HepG2 (cell line): ENCODE data around the gene SPRYD3. TPM values are rescaled to one million over a fixed set of nuclear protein-coding genes. Genes with fewer than 3 reads are reported as not detected.

Experiments
- ATF7 ChIP-seq, 2 experiments: fragments of 450-650 bp in 1 of 2; sonication (generic) in 1 of 2; formaldehyde crosslinking in 1 of 2; IDR thresholded peaks; 2 replicates each; pipeline versions ENCODE4 v1.4.0 to v1.6.1; 2016 to 2020; ENCODE audit warnings: antibody characterized with exemption in 1 of 2, mild to moderate bottlenecking in 1 of 2, missing genetic modification reagents in 1 of 2
- BCL6 ChIP-seq: IDR thresholded peaks from 2 replicates; pipeline ENCODE4 v1.6.1; 2016; ENCODE audit warnings: missing genetic modification reagents, missing compliant biosample characterization
- CREM ChIP-seq, 2 experiments: sonication (generic) in 1 of 2; formaldehyde crosslinking in 1 of 2; IDR thresholded peaks; 2 replicates each; pipeline versions ENCODE4 v1.4.0 to v1.6.1; 2016 to 2020; ENCODE audit warnings: antibody characterized with exemption in 1 of 2, mild to moderate bottlenecking in 1 of 2, missing genetic modification reagents in 1 of 2
- HES4 ChIP-seq: sonication (generic); formaldehyde crosslinking; IDR thresholded peaks from 2 replicates; pipeline ENCODE4 v1.9.0; 2021; ENCODE audit warnings: mild to moderate bottlenecking, missing genetic modification reagents, borderline replicate concordance
- NCOA2 ChIP-seq: sonication (generic); formaldehyde crosslinking; IDR thresholded peaks from 2 replicates; pipeline ENCODE4 v1.8.0; 2022; ENCODE audit warnings: inconsistent platforms
- NFKBIZ ChIP-seq: IDR thresholded peaks from 2 replicates; pipeline ENCODE4 v1.6.1; 2018; ENCODE audit warnings: missing genetic modification reagents, missing compliant biosample characterization
- PHF20 ChIP-seq: sonication (generic); formaldehyde crosslinking; IDR thresholded peaks from 2 replicates; pipeline ENCODE4 v1.5.0; 2020; ENCODE audit warnings: mild to moderate bottlenecking, missing genetic modification reagents
- RXRA ChIP-seq: sonication (generic); formaldehyde crosslinking; IDR thresholded peaks from 2 replicates; pipeline ENCODE4 v1.5.1; 2020; ENCODE audit warnings: missing genetic modification reagents
- ZBTB7A ChIP-seq: sonication (generic); formaldehyde crosslinking; IDR thresholded peaks from 2 replicates; pipeline ENCODE4 v1.8.0; 2022; ENCODE audit warnings: mild to moderate bottlenecking, missing genetic modification reagents
- ZBTB7B ChIP-seq: sonication (generic); formaldehyde crosslinking; IDR thresholded peaks from 2 replicates; pipeline ENCODE4 v1.4.0; 2020; ENCODE audit warnings: missing genetic modification reagents
- ZNF652 ChIP-seq: IDR thresholded peaks from 2 replicates; pipeline ENCODE4 v1.6.1; 2016; ENCODE audit warnings: low read depth, borderline replicate concordance
- polyA plus RNA-seq, 8 experiments: library from polyadenylated mRNA; depleted of rRNA in 3 of 8; stranded (reverse) in 7 of 8; unstranded in 1 of 8; fragments of >200 nt; fragmentation: Illumina TruSeq in 4 of 8; extraction: Trizol in 4 of 8; gene quantifications; 2 replicates each; pipeline versions ENCODE4 v1.2.1 to v1.2.3, GENCODE V29; 2011 to 2016; ENCODE audit warnings: low read depth in 4 of 8, missing spikeins in 1 of 8, mixed read lengths in 1 of 8; ENCODE audit not compliant: insufficient read depth in 1 of 8
- total RNA-seq, 5 experiments: library from RNA; depleted of rRNA; stranded (reverse); fragments of >200 nt; fragmentation: Illumina TruSeq; extraction: Trizol; gene quantifications; 2 replicates each; pipeline ENCODE4 v1.2.3, GENCODE V29; 2016; ENCODE audit warnings: low read depth in 1 of 5
- TF ChIP-seq, protein P1 (sequence below): IDR thresholded peaks from 2 replicates; pipeline ENCODE4 v1.6.1; 2016; ENCODE audit warnings: low read depth, control low read depth
- TF ChIP-seq, protein P2 (sequence below): sonication (generic); formaldehyde crosslinking; IDR thresholded peaks from 2 replicates; pipeline ENCODE4 v1.4.0; 2020; ENCODE audit warnings: missing genetic modification reagents
- TF ChIP-seq, protein P3 (sequence below): sonication (generic); formaldehyde crosslinking; IDR thresholded peaks from 2 replicates; pipeline ENCODE4 v1.5.0; 2020; ENCODE audit warnings: mild to moderate bottlenecking, low read depth, missing genetic modification reagents, borderline replicate concordance

SPRYD3 gene
- total and polyA plus RNA-seq, 2 of the 13 experiments (the other 11 are each of a cell fraction or from before 2014, with no cell fraction given): 9.0 to 9.2 TPM

DNA sequence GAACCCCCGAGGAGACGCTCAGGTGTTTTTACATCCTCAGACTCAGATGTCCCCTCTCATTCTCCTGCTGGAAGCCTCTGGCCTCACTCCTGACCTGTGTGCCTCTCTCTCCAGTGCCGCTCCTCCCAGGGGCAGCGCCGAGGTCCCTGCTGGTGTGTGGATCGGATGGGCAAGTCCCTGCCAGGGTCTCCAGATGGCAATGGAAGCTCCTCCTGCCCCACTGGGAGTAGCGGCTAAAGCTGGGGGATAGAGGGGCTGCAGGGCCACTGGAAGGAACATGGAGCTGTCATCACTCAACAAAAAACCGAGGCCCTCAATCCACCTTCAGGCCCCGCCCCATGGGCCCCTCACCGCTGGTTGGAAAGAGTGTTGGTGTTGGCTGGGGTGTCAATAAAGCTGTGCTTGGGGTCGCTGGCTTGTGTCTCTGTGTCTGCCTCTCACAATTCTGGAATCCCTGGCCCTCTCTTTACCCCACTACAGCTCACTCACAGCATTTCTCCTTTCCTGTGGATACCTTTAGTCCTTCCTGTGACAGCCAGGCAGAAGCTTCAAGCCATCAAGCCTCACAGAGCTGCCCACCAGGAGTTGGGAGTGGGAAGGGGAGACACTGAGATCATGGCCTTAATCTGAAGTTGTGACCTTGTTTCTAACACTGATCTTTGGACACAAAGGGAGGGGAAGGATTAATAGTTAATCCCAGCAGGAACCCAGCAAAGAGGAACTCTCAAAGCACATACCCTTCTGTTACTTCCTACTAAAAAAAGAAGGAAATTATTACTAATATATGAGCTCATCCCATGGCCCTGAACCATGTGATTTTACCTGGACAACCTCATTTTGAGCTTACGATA lies 23.0 kb upstream of the SPRYD3 start (continued):
- TF ChIP-seq, protein P1, sequence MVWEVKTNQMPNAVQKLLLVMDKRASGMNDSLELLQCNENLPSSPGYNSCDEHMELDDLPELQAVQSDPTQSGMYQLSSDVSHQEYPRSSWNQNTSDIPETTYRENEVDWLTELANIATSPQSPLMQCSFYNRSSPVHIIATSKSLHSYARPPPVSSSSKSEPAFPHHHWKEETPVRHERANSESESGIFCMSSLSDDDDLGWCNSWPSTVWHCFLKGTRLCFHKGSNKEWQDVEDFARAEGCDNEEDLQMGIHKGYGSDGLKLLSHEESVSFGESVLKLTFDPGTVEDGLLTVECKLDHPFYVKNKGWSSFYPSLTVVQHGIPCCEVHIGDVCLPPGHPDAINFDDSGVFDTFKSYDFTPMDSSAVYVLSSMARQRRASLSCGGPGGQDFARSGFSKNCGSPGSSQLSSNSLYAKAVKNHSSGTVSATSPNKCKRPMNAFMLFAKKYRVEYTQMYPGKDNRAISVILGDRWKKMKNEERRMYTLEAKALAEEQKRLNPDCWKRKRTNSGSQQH: no peak
- TF ChIP-seq HES4: no peak
- TF ChIP-seq, protein P2, sequence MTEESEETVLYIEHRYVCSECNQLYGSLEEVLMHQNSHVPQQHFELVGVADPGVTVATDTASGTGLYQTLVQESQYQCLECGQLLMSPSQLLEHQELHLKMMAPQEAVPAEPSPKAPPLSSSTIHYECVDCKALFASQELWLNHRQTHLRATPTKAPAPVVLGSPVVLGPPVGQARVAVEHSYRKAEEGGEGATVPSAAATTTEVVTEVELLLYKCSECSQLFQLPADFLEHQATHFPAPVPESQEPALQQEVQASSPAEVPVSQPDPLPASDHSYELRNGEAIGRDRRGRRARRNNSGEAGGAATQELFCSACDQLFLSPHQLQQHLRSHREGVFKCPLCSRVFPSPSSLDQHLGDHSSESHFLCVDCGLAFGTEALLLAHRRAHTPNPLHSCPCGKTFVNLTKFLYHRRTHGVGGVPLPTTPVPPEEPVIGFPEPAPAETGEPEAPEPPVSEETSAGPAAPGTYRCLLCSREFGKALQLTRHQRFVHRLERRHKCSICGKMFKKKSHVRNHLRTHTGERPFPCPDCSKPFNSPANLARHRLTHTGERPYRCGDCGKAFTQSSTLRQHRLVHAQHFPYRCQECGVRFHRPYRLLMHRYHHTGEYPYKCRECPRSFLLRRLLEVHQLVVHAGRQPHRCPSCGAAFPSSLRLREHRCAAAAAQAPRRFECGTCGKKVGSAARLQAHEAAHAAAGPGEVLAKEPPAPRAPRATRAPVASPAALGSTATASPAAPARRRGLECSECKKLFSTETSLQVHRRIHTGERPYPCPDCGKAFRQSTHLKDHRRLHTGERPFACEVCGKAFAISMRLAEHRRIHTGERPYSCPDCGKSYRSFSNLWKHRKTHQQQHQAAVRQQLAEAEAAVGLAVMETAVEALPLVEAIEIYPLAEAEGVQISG: no peak; the same call in 1 of the 2 replicates
- TF ChIP-seq ZNF652 (CRISPR knock-in tag): no peak
- peak; percentile 20; the same call in 1 of the 2 replicates for TF ChIP-seq CREM (IDR thresholded peaks at IDR 0.05)
- TF ChIP-seq CREM (CRISPR knock-in tag; IDR thresholded peaks at IDR 0.05): no peak
- TF ChIP-seq BCL6: 0 out of 2 replicates have a peak, but pooled peaks have one; percentile 30
- TF ChIP-seq NFKBIZ (CRISPR knock-in tag): 0 out of 2 replicates have a peak, but pooled peaks have one; percentile 42
- TF ChIP-seq ATF7 (IDR thresholded peaks at IDR 0.05): no peak
- TF ChIP-seq ATF7 (CRISPR knock-in tag; IDR thresholded peaks at IDR 0.05): no peak
- 0 out of 2 replicates have a peak, but pooled peaks have one; percentile 23 for TF ChIP-seq RXRA
- peak; percentile 37; the same call in 1 of the 2 replicates for TF ChIP-seq ZBTB7B (CRISPR knock-in tag)
- TF ChIP-seq NCOA2: peak; percentile 51
- peak; percentile 60 for TF ChIP-seq ZBTB7A (CRISPR knock-in tag)
- TF ChIP-seq PHF20 (CRISPR knock-in tag): no peak
- TF ChIP-seq, protein P3, sequence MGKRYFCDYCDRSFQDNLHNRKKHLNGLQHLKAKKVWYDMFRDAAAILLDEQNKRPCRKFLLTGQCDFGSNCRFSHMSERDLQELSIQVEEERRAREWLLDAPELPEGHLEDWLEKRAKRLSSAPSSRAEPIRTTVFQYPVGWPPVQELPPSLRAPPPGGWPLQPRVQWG (CRISPR knock-in tag): no peak
